ENCODE data around the gene VTA1.

- TF ChIP-seq CTCF (IDR thresholded peaks at IDR 0.05 in 4 of 5, conservative IDR thresholded peaks at IDR 0.05 in 1 of 5) = no peak
- TF ChIP-seq POLR2A (IDR thresholded peaks at IDR 0.05) = no peak
These were observed 20.4 kb downstream of the VTA1 start for GRCh38 chr6:142167486-142167885.

Measured in gastrocnemius medialis (tissue), 4 donors.